Panc1 (cell line): Measurements from ENCODE around the gene GRM3. TPM values are rescaled to one million over a fixed set of nuclear protein-coding genes. Genes with fewer than 3 reads are reported as not detected.

Source experiments
- ATAC-seq: fragments of 200-7000 bp; cut with Tn5 transposase; 2 replicates; pipeline ENCODE4 v1.9.1; 2020; ENCODE audit warnings: mild to moderate bottlenecking, moderate library complexity
- BruUV-seq: library from RNA; stranded (reverse); fragments of 400-500 nt; replicated peaks from 2 replicates; lab custom pipeline; 2021; lab: Mats Ljungman, UMichigan
- CTCF ChIA-PET: fragments of 300-600 bp; sonication (Branson Sonifier 250); formaldehyde crosslinking; loops from one replicate; lab custom pipeline; 2022; ENCODE audit warnings: antibody characterized with exemption; lab: Charles Lee
- POLR2A ChIA-PET: fragments of 300-600 bp; sonication (Branson Sonifier 250); formaldehyde crosslinking; loops from one replicate; lab custom pipeline; 2022; ENCODE audit warnings: antibody characterized with exemption; lab: Charles Lee
- DNase-seq: peaks from one replicate; pipeline ENCODE4 v3.0.0-alpha.2; 2010; ENCODE audit warnings: low read depth, low spot score
- H3K27ac ChIP-seq: 2 replicates; pipeline ENCODE4 v1.5.1; 2011; ENCODE audit warnings: mild to moderate bottlenecking, low read length, inconsistent platforms
- H3K27me3 ChIP-seq: fragments of 200-500 bp; sonication (Bioruptor generic); 2 replicates; pipeline ENCODE4 v1.6.0; 2014; ENCODE audit warnings: low read length, inconsistent platforms; ENCODE audit not compliant: control insufficient read depth, insufficient read depth
- H3K36me3 ChIP-seq: fragments of 200-500 bp; sonication (Bioruptor generic); 2 replicates; pipeline ENCODE4 v1.5.1; 2014; ENCODE audit warnings: inconsistent platforms, mild to moderate bottlenecking, low read length, moderate library complexity; ENCODE audit not compliant: control insufficient read depth, insufficient read depth
- H3K4me1 ChIP-seq: 2 replicates; pipeline ENCODE4 v1.5.1; 2011; ENCODE audit warnings: inconsistent platforms, mild to moderate bottlenecking, low read length, moderate library complexity; ENCODE audit not compliant: control insufficient read depth, insufficient read depth
- H3K4me3 ChIP-seq, 2 experiments: 2 replicates each; pipeline ENCODE4 v1.5.1; 2011 to 2012; ENCODE audit warnings: low read depth in 2 of 2, low read length in 2 of 2, mild to moderate bottlenecking in 2 of 2, inconsistent platforms in 1 of 2, moderate library complexity in 1 of 2
- H3K9me3 ChIP-seq: fragments of 200-500 bp; sonication (Bioruptor generic); 2 replicates; pipeline ENCODE4 v1.5.1; 2014; ENCODE audit warnings: low read depth, mild to moderate bottlenecking, inconsistent platforms, low read length, moderate library complexity; ENCODE audit not compliant: control insufficient read depth, insufficient read depth
- POLR2AphosphoS5 ChIP-seq: IDR thresholded peaks from 2 replicates; pipeline ENCODE4 v1.6.1; 2012; ENCODE audit warnings: mild to moderate bottlenecking, low read depth, low read length, moderate library complexity
- REST ChIP-seq, 2 experiments: IDR thresholded peaks; 2 replicates each; pipeline ENCODE4 v1.6.1; 2011 to 2012; ENCODE audit warnings: low read depth in 2 of 2, control low read depth in 1 of 2, low read length in 1 of 2, mild to moderate bottlenecking in 1 of 2, moderate library complexity in 1 of 2; ENCODE audit not compliant: insufficient read depth in 1 of 2
- SIN3A ChIP-seq: IDR thresholded peaks from 2 replicates; pipeline ENCODE4 v1.6.1; 2012; ENCODE audit warnings: low read depth, mild to moderate bottlenecking, low read length, moderate library complexity, borderline replicate concordance; ENCODE audit not compliant: insufficient read depth
- TCF7L2 ChIP-seq: IDR thresholded peaks from 2 replicates; pipeline ENCODE4 v1.6.1; 2011; ENCODE audit warnings: mild to moderate bottlenecking, low read depth, low read length, inconsistent platforms
- in situ Hi-C: cut with HindIII; loops from 2 replicates; pipeline ENCODE4 v1.10.0; 2016; ENCODE audit warnings: low sequenced_read_pairs, low pct_unique_long_range_greater_than_20kb
- intact Hi-C: fragments of 100-400 bp; cut with micrococcal nuclease; formaldehyde crosslinking; loops from one replicate; pipeline ENCODE4 v1.10.0; 2022; ENCODE audit not compliant: unreplicated experiment
- total RNA-seq: library from RNA; stranded (reverse); gene quantifications from one replicate; pipeline ENCODE4 v1.2.1, GENCODE V29; 2021; ENCODE audit not compliant: unreplicated experiment
- TF ChIP-seq, protein P1 (sequence below): fragments of 450-650 bp; IDR thresholded peaks from 2 replicates; pipeline ENCODE4 v1.5.1; 2017; ENCODE audit warnings: mild to moderate bottlenecking

Gene GRM3
- total RNA-seq, 1 experiment from 2014 or later: not detected

DNA sequence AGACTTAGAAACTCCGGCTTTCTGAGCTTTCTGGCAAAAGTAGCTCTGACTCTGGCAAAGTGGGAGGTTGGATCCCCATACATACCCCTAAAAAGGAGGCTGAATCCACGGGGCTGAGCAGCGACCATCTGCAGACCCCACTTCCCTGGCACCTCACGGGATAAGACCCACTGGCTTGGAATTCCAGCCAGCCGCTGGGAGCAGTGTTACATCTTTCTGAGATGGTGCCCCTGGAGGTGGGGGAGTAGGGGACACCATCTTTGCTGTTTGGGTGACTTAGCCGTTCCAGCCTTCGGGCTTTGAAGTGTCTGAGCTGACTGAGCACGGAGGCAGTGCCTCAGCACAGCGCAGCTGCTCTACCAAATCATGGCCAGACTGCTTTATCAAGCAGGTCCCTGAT is 45.0 kb upstream of the GRM3 start:
- CTCF ChIA-PET: interaction anchor here (0.7 kb wide), 1 partner anchor 148 kb away, joined by 3 read pairs; no protein-coding TSS in a partner anchor
- Histone ChIP-seq H3K36me3 (no peaks in the 10 kb centered on the region), H3K27ac (no peak overlapping the region), H3K9me3 (no peaks in the 10 kb centered on the region), H3K4me1 (no peaks in the 10 kb centered on the region), H3K27me3 (no peaks in the 10 kb centered on the region), H3K4me3 (no peak overlapping the region)
- intact Hi-C loops (no loop called here), in situ Hi-C loops (no loop called here)
- POLR2A ChIA-PET: no interaction called here
- no peak for DNase-seq
- ATAC-seq: no peak
- no TSS peak for BruUV-seq
- TF ChIP-seq SIN3A (no peak), TCF7L2 (no peak), POLR2AphosphoS5 (no peak), REST (IDR thresholded peaks at IDR 0.05; ENCODE audit: insufficient read depth in 1 of 2, low read depth in 2 of 2, low read length in 1 of 2) (no peak)
- TF ChIP-seq, protein P1, sequence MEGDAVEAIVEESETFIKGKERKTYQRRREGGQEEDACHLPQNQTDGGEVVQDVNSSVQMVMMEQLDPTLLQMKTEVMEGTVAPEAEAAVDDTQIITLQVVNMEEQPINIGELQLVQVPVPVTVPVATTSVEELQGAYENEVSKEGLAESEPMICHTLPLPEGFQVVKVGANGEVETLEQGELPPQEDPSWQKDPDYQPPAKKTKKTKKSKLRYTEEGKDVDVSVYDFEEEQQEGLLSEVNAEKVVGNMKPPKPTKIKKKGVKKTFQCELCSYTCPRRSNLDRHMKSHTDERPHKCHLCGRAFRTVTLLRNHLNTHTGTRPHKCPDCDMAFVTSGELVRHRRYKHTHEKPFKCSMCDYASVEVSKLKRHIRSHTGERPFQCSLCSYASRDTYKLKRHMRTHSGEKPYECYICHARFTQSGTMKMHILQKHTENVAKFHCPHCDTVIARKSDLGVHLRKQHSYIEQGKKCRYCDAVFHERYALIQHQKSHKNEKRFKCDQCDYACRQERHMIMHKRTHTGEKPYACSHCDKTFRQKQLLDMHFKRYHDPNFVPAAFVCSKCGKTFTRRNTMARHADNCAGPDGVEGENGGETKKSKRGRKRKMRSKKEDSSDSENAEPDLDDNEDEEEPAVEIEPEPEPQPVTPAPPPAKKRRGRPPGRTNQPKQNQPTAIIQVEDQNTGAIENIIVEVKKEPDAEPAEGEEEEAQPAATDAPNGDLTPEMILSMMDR: no peak

DNA sequence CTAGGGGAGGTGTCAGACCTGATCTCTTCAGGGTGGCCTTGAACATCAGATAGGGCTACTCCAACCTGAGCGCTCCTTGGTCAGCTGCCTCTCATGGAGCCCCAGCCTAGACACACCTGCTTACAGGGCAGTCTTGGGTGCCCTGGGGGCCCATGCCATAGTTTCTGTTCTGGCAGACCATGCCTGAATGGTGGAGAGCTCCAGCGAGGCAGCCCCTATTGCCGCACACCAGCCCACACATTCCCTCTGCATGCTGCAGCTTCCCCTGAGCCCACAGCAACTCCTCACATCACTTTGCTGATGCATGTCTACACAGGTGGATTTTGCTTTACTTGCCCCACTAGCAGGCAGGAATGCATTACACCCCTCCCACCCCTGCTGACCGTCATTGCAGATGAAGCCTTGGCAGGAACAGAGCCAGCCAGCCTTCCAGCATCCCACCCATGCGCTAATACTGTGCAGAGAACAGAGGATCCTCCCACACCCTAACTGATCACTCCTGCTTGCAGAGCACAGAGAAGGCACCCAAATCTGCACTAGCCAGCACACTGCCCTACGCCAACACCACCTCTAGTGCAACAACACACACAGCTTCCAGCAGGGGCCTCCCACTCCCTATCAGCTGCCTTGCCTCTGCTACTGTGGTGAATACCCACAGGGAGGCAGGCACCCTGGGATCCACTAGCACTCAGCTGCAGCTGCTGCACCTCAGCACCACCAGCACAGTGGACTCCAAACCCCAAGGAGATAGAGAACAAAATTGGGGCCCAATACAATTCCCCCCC is 43.0 kb upstream of the GRM3 start:
- Histone ChIP-seq H3K4me3 (no peak overlapping the region), H3K4me1 (no peaks in the 10 kb centered on the region), H3K27me3 (no peaks in the 10 kb centered on the region), H3K36me3 (no peaks in the 10 kb centered on the region), H3K27ac (no peak overlapping the region), H3K9me3 (no peaks in the 10 kb centered on the region)
- TF ChIP-seq SIN3A: no peak
- TF ChIP-seq REST (IDR thresholded peaks at IDR 0.05; ENCODE audit: insufficient read depth in 1 of 2, low read depth in 2 of 2, low read length in 1 of 2): no peak
- no peak for TF ChIP-seq TCF7L2
- TF ChIP-seq, protein P1: no peak
- no peak for TF ChIP-seq POLR2AphosphoS5
- CTCF ChIA-PET: no interaction called here
- intact Hi-C loops (loop anchor here (10.0 kb wide), 1 partner anchor 214 kb away; no protein-coding TSS in a partner anchor), in situ Hi-C loops (no loop called here)
- ATAC-seq: no peak
- BruUV-seq: no TSS peak
- POLR2A ChIA-PET: no interaction called here
- no peak for DNase-seq
